Bronchial epithelial cell (primary cell): ENCODE results near the gene B3GAT3. TPM values are rescaled to one million over a fixed set of nuclear protein-coding genes. Genes with fewer than 3 reads are reported as not detected.

Experiments used
- DNase-seq: peaks from one replicate; pipeline ENCODE4 v3.0.0-alpha.2; 2010; ENCODE audit warnings: low read depth
- FAIRE-seq: peaks from 2 replicates; lab custom pipeline; 2011; peaks lifted over from hg19 to GRCh38; lab: Jason Lieb, UNC
- H3K27me3 ChIP-seq: 2 replicates; pipeline ENCODE4 v1.5.1; 2011; ENCODE audit warnings: low read length; ENCODE audit not compliant: control insufficient read depth, insufficient read depth
- H3K36me3 ChIP-seq: 2 replicates; pipeline ENCODE4 v1.5.1; 2011; ENCODE audit warnings: low read length; ENCODE audit not compliant: control insufficient read depth, insufficient read depth
- H3K4me3 ChIP-seq: 2 replicates; pipeline ENCODE4 v1.5.1; 2011; ENCODE audit warnings: mild to moderate bottlenecking, low read depth, low read length, control low read depth
- total RNA-seq: library from RNA; depleted of rRNA; stranded (reverse); fragments of >200 nt; gene quantifications from 2 replicates; pipeline ENCODE4 v1.2.1, GENCODE V29; 2014
- TF ChIP-seq, protein P1 (sequence below): IDR thresholded peaks from 2 replicates; pipeline ENCODE4 v1.5.1; 2011; ENCODE audit warnings: mild to moderate bottlenecking, moderate library complexity, low read length, control low read depth, inconsistent platforms; ENCODE audit not compliant: insufficient read depth, severe bottlenecking

Gene B3GAT3
- 24.2 and 26.2 TPM in 2 replicates for total RNA-seq

GRCh38 chr11:62621567-62622470 is at the start of gene B3GAT3:
Gene B3GAT3, minus strand, starts transcription at chr11:62621986. Its CDS starts 39 bp downstream, at chr11:62621947.
- DNase-seq (peak; percentile 97), FAIRE-seq (no peak)
- TF ChIP-seq, protein P1, sequence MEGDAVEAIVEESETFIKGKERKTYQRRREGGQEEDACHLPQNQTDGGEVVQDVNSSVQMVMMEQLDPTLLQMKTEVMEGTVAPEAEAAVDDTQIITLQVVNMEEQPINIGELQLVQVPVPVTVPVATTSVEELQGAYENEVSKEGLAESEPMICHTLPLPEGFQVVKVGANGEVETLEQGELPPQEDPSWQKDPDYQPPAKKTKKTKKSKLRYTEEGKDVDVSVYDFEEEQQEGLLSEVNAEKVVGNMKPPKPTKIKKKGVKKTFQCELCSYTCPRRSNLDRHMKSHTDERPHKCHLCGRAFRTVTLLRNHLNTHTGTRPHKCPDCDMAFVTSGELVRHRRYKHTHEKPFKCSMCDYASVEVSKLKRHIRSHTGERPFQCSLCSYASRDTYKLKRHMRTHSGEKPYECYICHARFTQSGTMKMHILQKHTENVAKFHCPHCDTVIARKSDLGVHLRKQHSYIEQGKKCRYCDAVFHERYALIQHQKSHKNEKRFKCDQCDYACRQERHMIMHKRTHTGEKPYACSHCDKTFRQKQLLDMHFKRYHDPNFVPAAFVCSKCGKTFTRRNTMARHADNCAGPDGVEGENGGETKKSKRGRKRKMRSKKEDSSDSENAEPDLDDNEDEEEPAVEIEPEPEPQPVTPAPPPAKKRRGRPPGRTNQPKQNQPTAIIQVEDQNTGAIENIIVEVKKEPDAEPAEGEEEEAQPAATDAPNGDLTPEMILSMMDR: no peak
- Histone ChIP-seq H3K4me3 (peak within 1 kb of the TSS; percentile 68), H3K36me3 (peaks cover 16% of the 10 kb centered on the region), H3K27me3 (no peaks in the 10 kb centered on the region)

GRCh38 chr11:62671236-62671607 is 49.4 kb upstream of the B3GAT3 start:
- H3K27me3 ChIP-seq: no peaks in the 10 kb centered on the region
- peak overlapping the region; percentile 87 for H3K4me3 ChIP-seq
- H3K36me3 ChIP-seq: peaks cover 8% of the 10 kb centered on the region
- DNase-seq: no peak
- TF ChIP-seq, protein P1: no peak
- FAIRE-seq: no peak

DNA sequence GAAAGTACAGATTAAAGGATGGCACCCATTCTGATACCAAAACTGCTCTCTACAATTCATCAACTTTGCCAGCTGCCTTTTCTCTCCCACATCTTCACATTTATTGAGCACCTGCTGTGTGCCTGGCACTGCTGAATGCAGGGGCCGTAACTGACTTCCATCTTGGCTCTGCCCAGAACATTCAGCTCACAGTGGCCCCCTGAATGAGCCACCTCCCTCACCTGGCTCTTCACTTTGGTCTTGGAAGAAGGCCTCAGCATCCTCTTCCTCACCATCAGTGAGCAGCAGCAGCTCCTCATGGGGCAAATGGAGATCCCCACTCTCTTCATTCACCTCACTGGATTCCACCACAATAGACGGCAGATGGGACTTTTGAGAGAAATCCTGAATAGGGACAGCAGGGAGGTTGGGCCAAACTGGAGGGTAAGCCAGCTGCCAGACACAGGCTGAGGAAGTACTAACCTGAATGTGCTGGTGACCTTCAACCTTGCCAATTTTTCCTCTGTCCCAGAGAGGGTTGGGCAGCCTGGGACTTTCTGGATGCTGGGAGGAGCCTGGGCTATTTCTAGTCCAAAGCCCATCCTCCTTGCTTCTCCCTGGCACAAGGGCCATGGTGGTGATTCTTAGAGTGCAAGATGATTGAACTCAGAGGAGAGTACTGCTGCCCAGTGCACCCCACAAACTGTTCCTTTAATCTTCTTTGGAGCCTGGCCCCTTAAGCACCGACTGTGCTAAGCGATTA is 47.8 kb upstream of the B3GAT3 start:
- DNase-seq: no peak

GRCh38 chr11:62667460-62667859 is 45.7 kb upstream of the B3GAT3 start:
- FAIRE-seq: no peak
- H3K4me3 ChIP-seq: no peak overlapping the region
- H3K27me3 ChIP-seq: no peaks in the 10 kb centered on the region
- peaks cover 12% of the 10 kb centered on the region for H3K36me3 ChIP-seq
- TF ChIP-seq, protein P1: no peak
- DNase-seq: no peak

More for the DNA sequence above, 47.8 kb upstream of the B3GAT3 start:
- FAIRE-seq: no peak
- TF ChIP-seq, protein P1: no peak
- H3K4me3 ChIP-seq: no peak overlapping the region
- H3K36me3 ChIP-seq: peaks cover 9% of the 10 kb centered on the region
- no peaks in the 10 kb centered on the region for H3K27me3 ChIP-seq

DNA sequence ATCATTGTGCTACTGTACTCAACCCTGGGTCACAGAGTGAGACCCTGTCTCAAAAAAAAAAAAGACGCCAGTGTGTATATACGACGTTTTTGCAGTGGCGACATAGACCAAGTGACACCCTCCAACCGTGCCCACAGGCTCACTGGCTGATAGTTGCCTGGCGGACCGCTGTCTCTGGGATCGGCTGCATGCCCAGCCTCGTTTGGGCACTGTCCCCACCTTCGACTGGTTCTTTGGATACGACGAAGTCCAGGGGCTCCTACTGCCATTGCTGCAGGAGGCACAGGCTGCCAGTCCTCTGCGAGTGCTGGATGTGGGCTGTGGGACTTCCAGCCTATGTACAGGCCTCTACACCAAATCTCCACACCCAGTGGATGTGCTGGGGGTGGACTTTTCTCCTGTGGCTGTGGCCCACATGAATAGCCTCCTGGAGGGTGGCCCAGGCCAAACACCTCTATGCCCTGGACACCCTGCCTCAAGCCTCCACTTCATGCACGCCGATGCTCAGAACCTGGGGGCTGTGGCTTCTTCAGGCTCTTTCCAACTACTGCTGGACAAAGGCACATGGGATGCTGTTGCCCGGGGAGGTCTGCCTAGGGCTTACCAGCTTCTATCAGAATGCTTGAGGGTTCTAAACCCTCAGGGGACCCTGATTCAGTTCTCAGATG is 44.6 kb upstream of the B3GAT3 start:
- peak overlapping the region; percentile 80 for H3K4me3 ChIP-seq
- DNase-seq (no peak), FAIRE-seq (no peak)
- TF ChIP-seq, protein P1: no peak
- H3K36me3 ChIP-seq: peaks cover 12% of the 10 kb centered on the region
- no peaks in the 10 kb centered on the region for H3K27me3 ChIP-seq
